Measurements from ENCODE around the gene GPN2. TPM values are rescaled to one million over a fixed set of nuclear protein-coding genes. Genes with fewer than 3 reads are reported as not detected.
A peak's percentile ranks its signal among the peaks of the same experiment; 100 is the strongest.

GPN2 gene
- total RNA-seq, 1 donor from 2014 or later, result 7.5 TPM

GRCh38 chr1:26827663-26828062 lies 62.4 kb downstream of the GPN2 start:
- Histone ChIP-seq H3K27ac (peak overlapping the region; percentile 75 to 76), H3K27me3 (no peaks in the 10 kb centered on the region), H3K4me3 (peak overlapping the region; percentile 52 to 92), H3K4me1 (peaks cover 3 to 14% of the 10 kb centered on the region in 2 donors), H3K36me3 (peaks cover 5 to 7% of the 10 kb centered on the region in 2 donors), H3K9me3 (no peaks in the 10 kb centered on the region)
- intact Hi-C loops (cut with DNase I), result no loop called here
- no peak for TF ChIP-seq CTCF (IDR thresholded peaks at IDR 0.05)
- no peak for DNase-seq (ENCODE audit: low spot score in 2 of 2)

- Histone ChIP-seq H3K4me1 (peaks cover 3 to 14% of the 10 kb centered on the region in 2 donors), H3K4me3 (peak overlapping the region; percentile 52 to 92), H3K9me3 (no peaks in the 10 kb centered on the region), H3K27me3 (no peaks in the 10 kb centered on the region), H3K36me3 (peaks cover under 1 to 2% of the 10 kb centered on the region in 2 donors), H3K27ac (peak overlapping the region; percentile 75 to 76)
- intact Hi-C loops (cut with DNase I), result no loop called here
- no peak for DNase-seq (ENCODE audit: low spot score in 2 of 2)
- TF ChIP-seq CTCF (IDR thresholded peaks at IDR 0.05), result no peak
Observed at GRCh38 chr1:26827106-26827604, 62.9 kb downstream of the GPN2 start.

- peak; percentile 26 to 67 (median 40) for TF ChIP-seq CTCF (IDR thresholded peaks at IDR 0.05)
- H3K9me3 ChIP-seq, result no peaks in the 10 kb centered on the region
- peak within 1 kb of the TSS; percentile 52 to 92 for H3K4me3 ChIP-seq
- H3K4me1 ChIP-seq, result peaks cover 3 to 14% of the 10 kb centered on the region in 2 donors
- peak within 1 kb of the TSS; percentile 75 to 76 for H3K27ac ChIP-seq
- H3K36me3 ChIP-seq, result no peaks in the 10 kb centered on the region
- peak in 1 of 2 donors; percentile 76 for DNase-seq (ENCODE audit: low spot score in 2 of 2)
- no peaks in the 10 kb centered on the region for H3K27me3 ChIP-seq
- intact Hi-C loops (cut with DNase I), result no loop called here
Observed at GRCh38 chr1:26826261-26827105, 63.6 kb downstream of the GPN2 start, which contains the start of gene ZDHHC18. TSS of gene ZDHHC18 (plus strand) at chr1:26826688. CDS start at chr1:26826805, 117 bp downstream.

Other genes with a start within 250 kb of the GPN2 start
- gene ARID1A, start 194.3 kb downstream of the GPN2 start, total RNA-seq, result 104 TPM
- 8.8 TPM for gene PIGV, start 102.3 kb downstream of the GPN2 start, total RNA-seq
- gene ZDHHC18, start 63.6 kb downstream of the GPN2 start, total RNA-seq, result 36.0 TPM
- 17.8 TPM for gene SFN, start 27.1 kb downstream of the GPN2 start, total RNA-seq
- gene GPATCH3, start 10.2 kb upstream of the GPN2 start, total RNA-seq, result 2.0 TPM
- gene NR0B2, start 23.7 kb upstream of the GPN2 start, total RNA-seq, result not detected
- 19.2 TPM for gene NUDC, start 31.5 kb upstream of the GPN2 start, total RNA-seq
- not detected for gene KDF1, start 70.2 kb upstream of the GPN2 start, total RNA-seq
- 37.6 TPM for gene TRNP1, start 103.4 kb upstream of the GPN2 start, total RNA-seq
- 45.4 TPM for gene TENT5B, start 122.6 kb upstream of the GPN2 start, total RNA-seq

Data from ascending aorta (tissue), 2 donors.